Measurements from ENCODE around the gene SLC7A9. TPM values are rescaled to one million over a fixed set of nuclear protein-coding genes. Genes with fewer than 3 reads are reported as not detected.
A peak's percentile ranks its signal among the peaks of the same experiment; 100 is the strongest.

The SLC7A9 gene
- total RNA-seq, 6 donors from 2014 or later, result 0.26 to 1.2 (median 0.44) TPM; not detected in 2

- WGBS, 2 donors, result 89 to 95% methylated on average over 3 of the region's 3 CpGs
- no peaks in the 10 kb centered on the region for H3K27me3 ChIP-seq
- no peak for ATAC-seq (ENCODE audit: low FRiP score in 2 of 2)
- peaks cover 11 to 22% (median 16%) of the 10 kb centered on the region in 4 donors for H3K9me3 ChIP-seq
- DNase-seq, result no peak
- TF ChIP-seq EP300 (IDR thresholded peaks at IDR 0.05) (no peak), POLR2A (IDR thresholded peaks at IDR 0.05) (no peak), POLR2AphosphoS5 (IDR thresholded peaks at IDR 0.05) (no peak), CTCF (IDR thresholded peaks at IDR 0.05) (no peak)
- H3K27ac ChIP-seq, result no peak overlapping the region
- no peak overlapping the region for H3K4me3 ChIP-seq
- H3K36me3 ChIP-seq, result peaks cover 0 to 45% (median under 1%) of the 10 kb centered on the region in 4 donors
- no peaks in the 10 kb centered on the region for H3K4me1 ChIP-seq
Observed at GRCh38 chr19:32895384-32895783, 25.8 kb upstream of the SLC7A9 start.

GRCh38 chr19:32891609-32892008, 22.0 kb upstream of the SLC7A9 start:
- Histone ChIP-seq H3K9me3 (peaks cover 11 to 22% (median 16%) of the 10 kb centered on the region in 4 donors), H3K4me1 (no peaks in the 10 kb centered on the region), H3K27ac (no peak overlapping the region), H3K36me3 (peaks cover 0 to 41% (median 5%) of the 10 kb centered on the region in 4 donors), H3K27me3 (no peaks in the 10 kb centered on the region), H3K4me3 (no peak overlapping the region)
- no peak for ATAC-seq (ENCODE audit: low FRiP score in 2 of 2)
- WGBS, 2 donors, result 92 to 95% methylated on average over 2 of the region's 2 CpGs
- TF ChIP-seq EP300 (IDR thresholded peaks at IDR 0.05), result no peak
- no peak for TF ChIP-seq POLR2AphosphoS5 (IDR thresholded peaks at IDR 0.05)
- no peak for TF ChIP-seq POLR2A (IDR thresholded peaks at IDR 0.05)
- no peak for TF ChIP-seq CTCF (IDR thresholded peaks at IDR 0.05)
- no peak for DNase-seq

GRCh38 chr19:32890841-32891240, 21.3 kb upstream of the SLC7A9 start:
- Histone ChIP-seq H3K4me3 (no peak overlapping the region), H3K27ac (no peak overlapping the region), H3K9me3 (peaks cover 11 to 22% (median 16%) of the 10 kb centered on the region in 4 donors), H3K27me3 (no peaks in the 10 kb centered on the region), H3K36me3 (peaks cover 0 to 45% (median 5%) of the 10 kb centered on the region in 4 donors), H3K4me1 (no peaks in the 10 kb centered on the region)
- 95 to 100% methylated on average over 3 to 10 of the region's 10 CpGs for WGBS, 2 donors
- ATAC-seq (ENCODE audit: low FRiP score in 2 of 2), result no peak
- TF ChIP-seq POLR2AphosphoS5 (IDR thresholded peaks at IDR 0.05), result no peak
- no peak for TF ChIP-seq CTCF (IDR thresholded peaks at IDR 0.05)
- TF ChIP-seq POLR2A (IDR thresholded peaks at IDR 0.05), result no peak
- TF ChIP-seq EP300 (IDR thresholded peaks at IDR 0.05), result no peak
- DNase-seq, result peak in 1 of 2 donors; percentile 47

- no peak overlapping the region for H3K4me3 ChIP-seq
- H3K27me3 ChIP-seq, result no peaks in the 10 kb centered on the region
- no peaks in the 10 kb centered on the region for H3K4me1 ChIP-seq
- ATAC-seq (ENCODE audit: low FRiP score in 2 of 2) (no peak), DNase-seq (peak in 1 of 2 donors; percentile 38)
- peaks cover 11 to 22% (median 16%) of the 10 kb centered on the region in 4 donors for H3K9me3 ChIP-seq
- no peak for TF ChIP-seq POLR2A (IDR thresholded peaks at IDR 0.05)
- TF ChIP-seq EP300 (IDR thresholded peaks at IDR 0.05), result no peak
- no peak for TF ChIP-seq POLR2AphosphoS5 (IDR thresholded peaks at IDR 0.05)
- no peak for TF ChIP-seq CTCF (IDR thresholded peaks at IDR 0.05)
- peaks cover 0 to 45% (median 5%) of the 10 kb centered on the region in 4 donors for H3K36me3 ChIP-seq
- no peak overlapping the region for H3K27ac ChIP-seq
- 95 to 97% methylated on average over 13 of the region's 13 CpGs for WGBS, 2 donors
Observed at GRCh38 chr19:32890326-32890725, 20.8 kb upstream of the SLC7A9 start.
